ENCODE measurements around the gene PLCB2.

GRCh38 chr15:40349163-40349562 is 41.4 kb upstream of the PLCB2 start:
- TF ChIP-seq POLR2A (IDR thresholded peaks at IDR 0.05; ENCODE audit: low read length): no peak
- no peak for TF ChIP-seq GATA1 (IDR thresholded peaks at IDR 0.05; ENCODE audit: low read depth, low read length)

Data from erythroblast (primary cell).